Activated T-cell treated with anti-CD3 and anti-CD28 coated beads, Interleukin-2, amount 50 U/mL, for 1 hour (primary cell): Measurements from ENCODE around the gene MYCBP.
"Not testable (repeated sequence)": the region's sequence is repeated elsewhere in the genome, so short reads cannot be mapped to it uniquely, and the experiment has no call there.

Experiments used
- DNase-seq: peaks from one replicate; pipeline ENCODE4 v3.0.0-alpha.2; 2020

Gene MYCBP, protein sequence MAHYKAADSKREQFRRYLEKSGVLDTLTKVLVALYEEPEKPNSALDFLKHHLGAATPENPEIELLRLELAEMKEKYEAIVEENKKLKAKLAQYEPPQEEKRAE

DNA sequence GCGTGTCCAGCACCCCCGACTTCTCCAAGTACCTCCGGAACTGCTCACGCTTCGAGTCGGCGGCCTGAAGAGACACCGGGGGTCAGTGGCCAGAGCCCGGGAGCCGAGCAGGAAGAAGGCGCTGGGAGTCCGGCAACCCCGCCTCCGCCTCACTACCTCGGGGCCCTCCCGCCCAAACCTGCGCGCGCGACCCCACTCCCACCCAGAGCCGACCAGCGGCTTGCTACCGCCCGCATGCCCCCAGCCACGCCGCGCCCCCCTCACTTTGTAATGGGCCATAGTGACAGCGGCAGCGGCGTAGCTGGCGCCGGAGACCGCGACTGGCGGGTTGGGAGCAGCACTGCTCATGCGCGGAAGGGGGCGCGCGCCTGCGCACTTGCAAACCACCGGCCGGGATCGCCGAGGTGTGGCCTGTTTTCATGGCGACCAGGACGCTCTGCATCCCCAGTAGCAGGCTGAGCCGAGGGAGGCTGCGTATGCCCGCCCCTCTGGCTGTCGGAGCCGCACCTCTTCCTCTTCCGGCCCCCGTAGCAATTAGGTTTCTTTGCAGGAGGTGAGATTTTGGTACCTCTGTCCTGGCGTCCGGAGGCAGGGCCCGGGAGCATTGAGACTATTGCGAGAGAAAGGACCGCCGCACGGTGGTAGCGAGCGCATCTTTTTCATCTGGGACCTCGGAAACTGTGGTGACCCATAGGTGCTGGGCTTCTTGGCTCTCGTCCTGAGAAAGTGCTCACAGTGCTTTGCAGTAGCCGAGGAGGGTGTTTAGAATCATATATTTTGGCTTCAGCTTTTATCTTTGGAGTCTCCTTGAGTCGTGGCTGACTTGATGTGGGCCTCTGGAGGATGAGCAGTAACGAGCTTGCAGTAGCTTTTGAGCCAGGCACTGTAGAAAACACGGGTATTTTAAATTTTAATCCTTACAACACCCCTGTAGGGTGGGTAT is at the start of gene MYCBP:
TSS of gene MYCBP (minus strand) at position 322 of the 943 bp plus-strand sequence. CDS start at position 279, 43 bp downstream.
- DNase-seq = peak; percentile 97

DNA sequence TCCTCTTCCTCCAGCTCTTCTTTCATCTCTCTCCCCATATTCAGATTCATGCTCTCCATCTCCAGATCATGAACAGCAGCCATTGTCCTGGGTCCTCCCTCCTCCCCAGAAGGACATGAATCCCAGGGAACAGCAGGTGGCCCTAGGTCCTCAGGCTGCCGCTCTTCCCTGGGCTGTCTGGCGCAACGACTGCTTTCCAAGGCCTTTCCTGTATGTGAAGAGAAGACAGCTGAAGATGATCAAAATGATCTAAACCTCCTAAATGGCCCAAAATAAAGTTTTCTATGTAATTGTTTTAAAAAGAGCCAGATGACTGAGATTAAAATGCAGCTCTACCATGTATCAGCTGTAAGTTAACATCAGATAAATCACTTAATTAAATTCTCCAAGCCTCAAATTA is 46.0 kb upstream of the MYCBP start:
- DNase-seq = no peak

DNA sequence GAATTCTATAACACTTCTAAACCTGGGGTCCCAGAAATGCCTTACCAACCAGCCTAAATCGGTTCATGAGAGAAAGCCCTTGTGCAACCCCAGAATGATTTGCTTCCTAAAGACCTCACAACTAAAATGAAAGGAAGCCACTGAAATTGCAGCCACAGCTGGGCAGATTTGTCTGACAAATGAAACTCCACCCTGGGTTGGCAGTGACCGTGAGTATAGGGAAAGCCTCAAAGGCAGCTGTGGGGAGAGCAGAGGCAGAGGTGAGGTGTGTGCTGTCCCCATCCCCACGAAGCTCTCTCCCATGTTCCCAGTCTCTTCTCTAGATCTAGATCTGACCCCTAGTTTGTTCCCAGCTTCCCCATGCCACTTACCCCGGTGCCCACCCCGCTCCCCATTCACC is 45.4 kb upstream of the MYCBP start:
- no peak for DNase-seq

DNA sequence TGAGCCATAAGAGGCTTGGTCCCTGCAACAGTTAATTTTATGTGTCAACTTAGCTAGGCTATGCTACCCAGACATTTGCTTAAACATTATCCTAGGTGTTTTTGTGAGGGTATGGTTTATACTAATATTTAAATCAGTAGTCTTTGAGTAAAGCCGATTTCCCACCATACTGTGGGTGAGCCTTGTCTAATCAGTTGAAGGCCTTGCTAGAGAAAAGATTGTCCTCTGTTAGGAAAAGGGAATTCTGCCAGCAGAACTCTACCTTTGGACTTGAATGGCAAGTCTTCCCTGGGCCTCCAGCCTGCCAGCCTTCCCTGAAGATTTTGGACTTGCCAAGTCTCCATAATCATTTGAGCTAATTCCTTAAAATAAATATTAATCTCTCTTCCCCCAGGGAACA is 44.6 kb upstream of the MYCBP start:
- no peak for DNase-seq

DNA sequence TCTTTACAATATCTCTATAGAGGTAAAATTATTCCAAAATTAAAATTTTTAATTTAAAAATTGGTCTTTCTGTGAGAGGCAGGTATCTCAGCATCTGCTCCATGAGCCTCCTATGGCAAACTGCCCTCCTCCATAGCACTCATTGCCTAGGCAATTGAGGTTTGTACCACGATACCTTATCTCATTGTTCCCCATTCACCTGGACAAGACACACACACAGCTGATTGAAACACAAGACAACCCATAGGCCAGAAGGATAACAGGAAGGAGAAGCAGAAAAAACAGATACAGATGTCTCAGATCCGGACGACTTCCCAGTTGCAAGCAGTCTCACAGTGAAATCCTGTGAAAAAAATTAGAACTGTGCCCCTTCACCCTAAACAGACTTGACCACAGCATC is 44.2 kb upstream of the MYCBP start:
- DNase-seq = no peak

DNA sequence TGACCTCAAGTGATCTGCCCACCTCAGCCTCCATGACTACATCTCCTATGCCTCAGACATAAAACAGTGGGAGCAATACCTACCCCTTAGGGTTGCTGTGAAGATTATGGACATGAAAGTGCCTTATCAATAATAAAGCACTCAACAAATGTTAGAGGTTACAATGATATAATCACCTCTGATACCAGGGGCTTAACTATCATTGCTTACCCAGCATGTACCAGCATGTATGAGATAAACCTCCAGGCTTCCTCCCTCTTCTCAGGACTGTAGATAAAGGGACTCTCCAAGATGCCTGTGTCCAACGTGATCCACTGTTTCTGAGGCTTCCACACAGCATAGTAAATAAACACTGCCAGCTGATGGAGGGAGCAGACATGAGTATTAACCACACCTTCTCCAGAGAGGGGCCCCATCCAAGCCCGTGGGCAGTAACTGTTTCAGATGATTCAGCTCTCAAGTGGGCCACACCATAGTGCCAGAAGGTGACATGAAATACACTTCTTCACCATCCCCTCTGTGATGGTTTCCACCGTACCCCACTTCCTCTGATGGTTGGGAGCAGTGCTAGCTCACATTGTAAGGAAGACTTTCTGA is 42.3 kb upstream of the MYCBP start:
- no peak for DNase-seq

DNA sequence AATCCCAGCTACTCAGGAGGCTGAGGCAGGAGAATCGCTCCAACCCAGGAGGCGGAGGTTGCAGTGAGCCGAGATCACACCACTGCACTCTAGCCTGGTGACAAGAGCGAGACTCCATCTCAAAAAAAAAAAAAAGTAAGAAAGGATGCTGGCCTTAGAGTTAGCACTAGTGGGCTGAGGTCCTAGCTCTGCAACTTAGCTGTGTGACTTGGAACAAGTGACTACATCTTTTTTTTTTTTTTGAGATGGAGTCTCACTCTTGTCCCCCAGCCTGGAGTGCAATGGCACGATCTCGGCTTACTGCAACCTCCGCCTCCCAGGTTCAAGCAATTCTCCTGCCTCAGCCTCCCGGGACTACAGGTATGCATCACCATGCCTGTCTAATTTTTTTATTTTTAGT is 41.8 kb upstream of the MYCBP start:
- not testable (repeated sequence) for DNase-seq

DNA sequence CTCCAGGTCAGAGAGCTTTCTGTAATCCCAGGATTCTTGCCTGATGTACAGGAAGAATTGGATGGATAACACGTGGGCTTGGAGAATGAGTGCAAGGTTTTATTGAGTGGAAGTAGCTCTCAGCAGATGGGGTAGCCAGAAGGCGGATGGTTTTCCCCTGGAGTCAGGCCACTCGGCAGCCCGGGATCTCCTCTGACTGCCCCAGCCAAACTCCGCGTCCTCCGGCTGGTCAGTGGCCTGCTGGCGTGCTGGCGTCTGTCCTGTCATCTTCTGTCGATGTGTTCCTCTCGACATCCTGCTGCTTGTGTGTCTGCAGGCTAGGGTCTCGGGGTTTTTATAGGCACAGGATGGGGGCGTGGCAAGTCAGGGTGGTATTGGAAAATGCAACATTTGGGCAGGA is 35.7 kb upstream of the MYCBP start:
- no peak for DNase-seq

DNA sequence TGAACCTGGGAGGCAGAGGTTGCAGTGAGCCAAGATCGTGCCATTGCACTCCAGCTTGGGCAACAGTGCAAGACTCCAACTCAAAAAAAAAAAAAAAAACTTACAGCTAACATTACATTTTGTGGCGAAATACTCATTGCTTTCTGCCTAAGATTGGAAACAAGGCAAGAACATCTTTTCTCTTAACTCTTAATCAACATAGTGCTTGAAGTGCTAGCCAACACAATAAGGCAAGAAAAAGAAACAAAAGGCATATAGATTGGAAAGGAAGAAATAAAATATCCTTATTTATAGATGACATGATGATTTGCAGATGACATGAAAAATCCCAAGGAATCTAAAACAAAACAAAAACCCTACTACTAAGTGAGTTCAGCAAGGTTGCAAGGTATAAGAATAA is 32.8 kb upstream of the MYCBP start:
- no peak for DNase-seq

DNA sequence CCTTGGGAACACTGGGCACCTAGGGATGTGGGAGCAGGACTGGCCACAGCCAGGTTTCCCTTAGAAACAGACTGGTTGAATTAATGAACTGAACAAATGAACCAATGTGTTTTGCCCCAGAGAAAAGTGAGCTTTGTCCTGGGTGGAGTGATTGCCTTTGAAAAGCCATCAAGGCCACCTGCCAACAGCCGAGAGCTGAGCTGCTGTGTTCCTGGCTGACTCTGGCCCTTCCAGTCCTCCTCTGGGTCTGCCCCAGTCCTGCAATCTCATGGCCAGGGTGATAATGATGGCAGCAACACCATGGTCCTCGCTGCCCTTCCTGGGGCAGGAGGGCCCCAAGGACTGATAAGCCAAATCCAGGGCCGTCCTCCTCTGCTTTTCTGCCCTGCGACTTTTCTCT is 26.4 kb upstream of the MYCBP start:
- no peak for DNase-seq

DNA sequence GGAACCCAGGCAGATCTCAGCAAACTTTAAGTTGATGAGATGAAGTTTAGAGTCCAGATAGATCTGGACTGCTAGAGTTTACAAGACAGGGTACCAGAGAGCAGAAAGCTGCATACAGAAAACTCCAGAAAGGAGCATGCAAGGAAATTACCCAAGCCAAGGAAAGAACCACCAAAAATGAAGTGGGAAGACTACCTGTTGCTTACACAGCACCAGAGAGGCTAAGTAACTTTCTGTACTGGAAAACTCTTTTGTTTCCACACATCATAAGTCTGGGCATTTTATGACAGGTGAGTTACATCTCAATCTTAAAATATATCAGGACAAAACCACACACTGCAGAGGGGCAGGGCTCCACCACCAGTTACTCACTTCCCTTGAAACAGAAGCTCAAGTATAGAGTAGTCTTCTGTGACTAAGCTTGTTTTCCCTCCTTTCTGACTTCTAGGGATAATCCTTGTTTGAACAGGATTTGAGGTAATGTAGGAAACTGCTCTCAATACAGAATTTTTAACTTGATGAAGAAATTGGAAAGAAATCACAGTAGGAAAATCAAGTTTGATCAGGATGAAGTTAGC is 25.6 kb upstream of the MYCBP start:
- DNase-seq = no peak

DNA sequence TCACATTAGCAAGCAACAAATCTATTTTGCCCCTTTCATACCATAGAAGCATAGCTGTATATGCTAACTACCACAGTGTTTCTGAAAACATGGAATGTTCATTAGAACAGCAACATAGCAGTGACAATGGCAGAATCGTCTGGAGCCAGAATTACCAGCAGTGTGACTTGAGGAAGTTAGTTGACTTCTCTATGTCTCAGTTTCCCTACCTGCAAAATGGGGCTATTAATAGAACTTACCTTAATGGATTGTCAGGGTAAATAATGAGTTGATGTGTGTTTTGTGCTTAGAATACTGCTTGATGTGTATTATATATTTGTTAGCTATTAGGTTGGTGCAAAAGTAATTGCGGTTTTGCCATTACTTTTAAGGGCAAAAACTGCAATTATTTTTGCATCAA is 23.0 kb upstream of the MYCBP start:
- DNase-seq = no peak

DNA sequence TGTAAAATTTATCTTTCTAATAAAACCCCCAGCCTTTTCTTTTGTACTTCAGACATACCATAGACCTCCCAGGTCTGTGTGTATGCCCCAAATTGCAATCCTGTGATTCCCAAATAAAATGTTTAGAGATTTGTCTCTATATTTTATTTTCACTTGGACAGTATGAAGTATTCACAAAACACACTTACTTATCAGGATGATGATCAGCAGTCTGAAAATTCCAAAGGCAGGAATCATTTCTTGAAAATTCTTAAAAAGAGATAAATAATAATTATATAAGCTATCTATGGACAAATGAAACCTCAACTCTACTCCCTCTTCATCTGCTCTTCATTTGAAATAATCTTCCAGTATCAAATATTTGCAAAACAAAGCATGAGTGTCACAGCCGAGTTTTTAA is 19.8 kb upstream of the MYCBP start:
- no peak for DNase-seq

DNA sequence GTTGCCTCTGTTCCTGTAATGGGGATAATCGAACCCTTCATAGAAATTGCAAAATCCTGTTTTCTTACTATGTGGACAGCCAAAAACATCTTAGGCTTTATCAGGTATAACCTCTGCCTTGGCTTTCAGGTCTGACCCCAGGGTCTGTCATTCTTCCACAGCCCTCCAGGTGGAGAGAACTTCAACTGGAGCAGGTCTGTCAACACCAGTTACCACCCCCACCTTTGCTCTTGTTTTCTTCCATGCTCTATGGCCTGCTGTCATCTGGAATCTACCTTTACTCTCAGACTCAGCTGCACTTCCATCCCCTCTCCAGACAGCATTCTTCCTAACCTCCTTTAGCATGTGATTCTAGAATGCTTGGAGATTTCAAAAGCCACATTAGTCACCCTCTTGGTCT is 18.6 kb upstream of the MYCBP start:
- no peak for DNase-seq

DNA sequence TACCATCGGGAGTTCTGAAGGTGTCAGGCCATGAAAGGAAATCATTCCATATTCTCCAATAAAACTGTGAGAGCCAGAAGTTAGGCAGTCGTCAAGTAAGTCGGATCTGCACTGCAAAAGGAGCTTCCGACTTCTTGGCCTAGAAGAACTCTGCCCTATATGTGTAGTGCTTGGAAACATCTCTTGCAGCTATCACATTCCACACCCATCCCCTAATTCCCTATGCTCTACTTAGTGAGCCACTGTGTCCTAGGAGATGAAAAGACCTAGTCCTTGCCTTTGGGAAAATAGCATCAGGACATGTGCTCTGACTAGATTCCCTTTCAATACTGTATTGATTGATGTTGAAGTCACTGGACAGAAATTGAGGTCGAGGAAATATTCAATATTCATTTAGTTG is 16.4 kb upstream of the MYCBP start:
- DNase-seq = no peak

DNA sequence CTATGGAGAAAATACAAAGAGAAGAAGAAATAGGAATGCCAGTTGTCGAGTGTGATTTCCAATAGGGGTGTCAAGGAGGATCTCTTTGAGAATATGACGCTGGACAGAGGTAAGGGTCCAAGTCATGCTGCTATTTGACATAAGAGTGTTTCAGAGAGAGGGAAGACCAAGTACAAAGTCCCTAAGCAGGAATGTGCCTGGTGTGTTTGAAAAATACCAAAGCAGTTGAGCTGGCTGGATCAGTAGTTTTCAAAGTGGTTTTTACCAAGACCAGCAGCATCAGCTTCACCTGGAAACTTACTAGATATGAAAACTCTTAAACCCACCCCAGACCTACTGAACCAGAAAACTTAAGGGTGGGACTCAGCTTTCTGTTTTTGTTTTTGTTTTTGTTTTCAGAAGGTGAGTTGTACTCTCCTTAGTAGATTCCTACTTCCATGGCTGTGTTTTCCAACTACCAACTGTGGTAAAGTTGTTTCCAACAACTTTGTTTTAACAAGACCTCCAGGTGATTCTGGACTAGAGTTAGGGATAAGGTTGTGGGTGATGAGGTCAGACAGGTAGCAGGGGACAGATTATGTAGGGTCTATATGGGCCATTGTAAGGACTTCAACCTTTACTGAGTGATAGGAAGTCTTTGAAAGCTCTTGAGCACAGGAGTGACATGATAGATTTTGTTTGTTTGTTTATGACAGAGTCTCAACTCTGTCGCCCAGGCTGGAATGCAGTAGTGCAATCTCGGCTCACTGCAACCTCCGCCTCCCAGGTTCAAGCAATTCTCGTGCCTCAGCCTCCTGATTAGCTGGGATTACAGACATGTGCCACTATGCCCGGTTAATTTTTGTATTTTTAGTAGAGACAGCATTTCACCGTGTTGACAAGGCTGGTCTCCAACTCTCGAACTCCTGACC is 15.5 kb upstream of the MYCBP start:
- DNase-seq = no peak

DNA sequence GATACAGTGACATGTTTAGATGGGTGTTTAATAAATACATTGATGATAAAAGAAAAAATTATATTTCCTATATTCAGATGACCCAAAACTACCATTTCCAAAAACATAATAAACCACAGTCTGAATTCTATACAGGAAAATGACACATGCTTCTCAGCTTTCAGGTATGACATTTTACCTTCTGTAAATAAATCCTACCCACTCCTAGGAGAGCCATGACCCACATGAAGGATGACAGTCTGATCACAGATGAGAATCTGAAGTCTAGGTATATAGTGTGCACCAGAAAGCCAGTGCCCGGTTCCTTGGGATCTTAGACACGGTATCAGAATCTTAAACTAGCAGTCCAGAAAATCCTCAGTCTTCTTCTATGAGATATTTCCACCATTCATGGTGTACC is 11.9 kb upstream of the MYCBP start:
- DNase-seq = no peak

DNA sequence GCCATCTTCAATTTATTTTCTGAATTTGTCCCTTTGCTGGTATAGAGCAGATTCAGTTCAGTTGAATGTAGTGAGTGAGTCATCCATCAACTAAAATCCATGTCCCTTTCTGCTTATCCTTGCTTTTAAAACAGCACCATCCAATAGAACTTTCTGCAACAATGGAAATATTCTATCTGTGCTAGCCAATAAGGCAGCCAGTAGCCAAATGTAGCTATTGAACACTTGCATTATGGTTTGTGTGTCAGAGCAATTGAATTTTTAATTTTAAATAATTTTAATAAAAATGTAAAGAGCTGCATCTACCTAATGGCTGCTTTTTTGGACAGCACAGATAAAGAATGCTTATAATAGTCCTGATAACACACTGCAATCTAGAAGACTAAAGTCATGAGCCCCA is 8.3 kb upstream of the MYCBP start, which contains the start of gene GJA9:
TSS of gene GJA9 (minus strand) at position 101 of the 400 bp plus-strand sequence. CDS start 5,489 bp downstream, outside the sequence.
- no peak for DNase-seq

DNA sequence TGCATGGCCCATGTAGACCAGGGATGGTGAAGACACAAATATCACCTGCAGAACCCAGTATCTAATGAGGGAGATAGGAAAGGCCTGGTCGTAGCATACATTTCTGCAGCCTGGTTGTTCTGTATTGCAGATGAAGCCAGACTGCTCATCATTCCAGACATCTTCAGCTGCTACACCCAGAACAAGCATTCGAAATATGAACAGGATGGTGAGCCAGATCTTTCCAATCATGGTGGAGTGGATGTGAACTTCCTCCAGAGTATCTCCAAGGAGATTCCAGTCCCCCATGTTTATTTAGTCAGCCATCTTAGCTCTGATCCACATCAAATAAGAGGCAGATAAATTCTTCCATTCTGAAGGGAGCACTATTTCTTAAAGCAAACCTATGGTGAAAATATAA is 2.7 kb upstream of the MYCBP start:
- DNase-seq = no peak

DNA sequence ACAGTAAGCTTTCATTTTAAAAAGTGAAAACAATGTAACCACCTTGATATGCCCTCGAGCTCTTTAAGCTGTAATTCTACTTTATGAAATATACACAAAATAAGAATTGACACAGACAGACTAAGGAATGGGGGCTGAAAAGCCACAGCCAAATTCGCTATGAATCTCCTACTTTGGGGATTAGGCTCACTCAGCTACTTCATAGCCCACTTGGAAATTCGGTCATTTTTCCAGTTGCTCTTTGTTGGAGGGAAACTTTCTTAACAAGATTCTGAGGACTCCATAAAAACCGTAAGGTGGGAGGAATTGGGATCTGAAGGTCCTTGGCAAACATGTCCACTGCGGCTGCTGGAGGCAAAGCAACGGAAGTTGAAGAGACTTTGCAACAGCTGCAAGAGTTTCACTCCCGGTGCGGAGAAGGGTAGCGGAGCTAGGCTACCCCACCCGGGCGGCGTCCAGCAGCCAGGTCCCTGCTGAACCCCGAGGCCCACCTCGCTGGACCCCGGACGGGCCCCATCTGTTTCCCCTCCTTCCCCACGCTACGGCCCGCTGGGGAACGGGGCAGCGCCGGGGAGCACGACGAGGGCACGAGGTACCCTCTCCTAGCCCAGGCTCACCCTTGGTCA is 634 bp downstream of the MYCBP start:
- DNase-seq = no peak

DNA sequence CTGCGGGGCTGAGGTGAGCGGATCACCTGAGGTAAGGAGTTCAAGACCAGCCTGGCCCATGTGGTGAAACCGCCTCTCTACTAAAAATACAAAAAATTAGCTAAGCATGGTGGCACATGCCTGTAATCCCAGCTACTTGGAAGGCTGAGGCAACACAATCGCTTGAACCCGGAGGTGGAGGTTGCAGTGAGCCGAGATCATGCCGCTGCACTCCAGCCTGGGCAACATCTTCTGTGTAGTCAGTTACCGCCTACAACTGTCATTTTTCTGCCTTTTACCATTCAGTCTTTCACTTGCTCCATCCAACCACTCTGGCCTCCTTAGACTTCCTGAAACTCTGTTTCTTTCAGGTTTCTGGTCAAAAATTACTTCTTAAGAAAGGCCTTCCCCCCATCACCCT is 2.2 kb downstream of the MYCBP start:
- no peak for DNase-seq

DNA sequence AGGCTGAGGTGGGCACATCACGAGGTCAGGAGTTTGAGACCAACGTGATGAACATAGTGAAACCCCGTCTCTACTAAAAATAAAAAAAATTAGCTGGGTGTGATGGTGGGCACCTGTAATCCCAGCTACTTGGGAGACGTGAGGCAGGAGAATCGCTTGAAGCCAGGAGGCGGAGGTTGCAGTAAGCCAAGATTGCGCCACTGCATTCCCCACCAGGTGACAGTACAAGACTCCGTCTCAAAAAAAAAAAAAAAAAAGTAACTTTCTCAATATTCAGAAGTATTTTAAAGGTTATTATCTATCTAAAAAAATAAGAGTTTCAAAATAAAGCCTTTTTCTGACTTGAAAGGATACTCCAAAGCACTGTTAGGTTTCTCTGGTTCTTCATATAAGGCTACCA is 5.9 kb downstream of the MYCBP start:
- no peak for DNase-seq
